ENCODE results near the gene ADAMTS18.

Gene ADAMTS18

GRCh38 chr16:77330332-77331042, 104.3 kb downstream of the ADAMTS18 start:
- no peak for FAIRE-seq
- DNase-seq (ENCODE audit: low spot score): no peak

GRCh38 chr16:77328768-77329167, 106.1 kb downstream of the ADAMTS18 start:
- FAIRE-seq: no peak

DNA sequence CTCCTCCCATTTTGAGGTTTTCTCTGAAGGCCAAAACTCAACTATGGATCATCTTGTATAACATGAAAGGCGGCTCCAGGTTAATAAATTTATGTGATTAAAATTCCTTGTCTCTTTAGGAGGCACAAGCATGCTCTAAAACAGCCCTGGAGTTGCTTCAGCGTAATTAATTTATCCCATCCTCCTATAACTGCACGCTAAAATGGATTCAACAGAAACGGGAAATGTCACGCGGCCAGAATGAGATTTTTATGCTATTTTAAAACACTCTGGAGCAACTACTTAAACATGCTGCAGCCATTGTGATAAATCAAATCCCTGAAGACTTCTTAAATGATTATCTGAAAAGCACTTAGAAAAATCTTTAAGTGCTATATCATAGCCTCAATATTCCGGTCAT, 106.6 kb downstream of the ADAMTS18 start:
- DNase-seq (ENCODE audit: low spot score) (no peak), FAIRE-seq (no peak)

More at GRCh38 chr16:77328768-77329167, 106.1 kb downstream of the ADAMTS18 start:
- DNase-seq (ENCODE audit: low spot score): no peak

DNA sequence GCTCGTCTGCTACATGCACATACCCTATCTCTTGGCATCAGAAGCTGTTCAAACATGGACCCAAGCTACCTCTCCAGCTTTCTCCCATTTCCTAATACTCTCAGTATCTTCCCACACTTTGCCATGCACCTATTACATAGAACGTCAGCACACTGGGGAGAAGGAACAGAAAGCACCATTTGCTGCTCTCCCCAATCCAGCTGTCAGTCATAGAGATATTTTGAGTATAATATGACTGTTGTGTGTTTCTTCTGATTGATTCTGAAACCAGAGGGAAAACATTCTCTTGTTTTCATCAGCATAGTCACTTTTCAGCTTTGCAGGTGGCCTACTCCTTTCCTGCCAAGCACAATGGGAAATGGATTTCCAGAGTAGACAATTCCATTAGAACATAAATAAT, 107.1 kb downstream of the ADAMTS18 start:
- DNase-seq (ENCODE audit: low spot score) (no peak), FAIRE-seq (no peak)

DNA sequence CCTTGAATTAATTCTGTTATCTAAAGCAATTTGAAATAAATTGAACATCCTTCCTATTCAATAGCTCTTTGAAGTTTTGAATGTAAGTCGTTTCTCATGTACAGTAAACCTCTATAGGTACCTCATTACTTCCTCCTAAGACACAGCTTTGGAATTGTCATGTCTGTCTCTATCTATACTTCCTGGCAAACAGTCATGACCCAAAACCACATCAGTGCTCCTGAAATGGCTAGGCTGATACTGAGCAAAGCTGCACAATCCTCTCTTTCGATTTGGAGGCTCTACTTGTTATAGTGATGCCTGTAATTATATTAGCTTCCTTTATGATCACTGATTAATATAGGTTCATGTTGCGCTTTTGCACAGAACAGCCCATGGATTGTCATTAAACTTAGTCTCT, 110.1 kb downstream of the ADAMTS18 start:
- DNase-seq (ENCODE audit: low spot score) (no peak), FAIRE-seq (no peak)

GRCh38 chr16:77323695-77324094, 111.1 kb downstream of the ADAMTS18 start:
- no peak for FAIRE-seq
- DNase-seq (ENCODE audit: low spot score): no peak

GRCh38 chr16:77322757-77323156, 112.1 kb downstream of the ADAMTS18 start:
- DNase-seq (ENCODE audit: low spot score): no peak
- no peak for FAIRE-seq

DNA sequence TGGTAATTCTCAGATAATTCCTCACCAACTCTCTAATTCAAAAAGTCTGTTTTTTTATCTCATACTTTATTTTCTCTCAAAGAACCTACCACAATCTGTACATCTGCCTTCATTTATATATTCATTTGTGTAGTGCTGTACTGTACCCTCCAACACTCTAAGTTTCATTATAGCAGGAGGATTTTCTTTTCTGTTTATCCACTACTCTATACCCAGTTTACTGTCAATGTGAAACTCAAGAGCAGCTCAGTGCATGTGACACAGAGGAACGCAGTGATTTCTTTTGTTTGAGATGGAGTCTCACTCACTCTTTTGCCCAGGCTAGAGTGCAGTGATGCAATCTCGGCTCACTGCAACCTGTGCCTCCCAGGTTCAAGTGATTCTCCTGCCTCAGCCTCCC, 117.8 kb downstream of the ADAMTS18 start:
- FAIRE-seq (no peak), DNase-seq (ENCODE audit: low spot score) (no peak)

- FAIRE-seq (no peak), DNase-seq (ENCODE audit: low spot score) (no peak)
Measured at GRCh38 chr16:77310877-77311276, 124.0 kb downstream of the ADAMTS18 start.

DNA sequence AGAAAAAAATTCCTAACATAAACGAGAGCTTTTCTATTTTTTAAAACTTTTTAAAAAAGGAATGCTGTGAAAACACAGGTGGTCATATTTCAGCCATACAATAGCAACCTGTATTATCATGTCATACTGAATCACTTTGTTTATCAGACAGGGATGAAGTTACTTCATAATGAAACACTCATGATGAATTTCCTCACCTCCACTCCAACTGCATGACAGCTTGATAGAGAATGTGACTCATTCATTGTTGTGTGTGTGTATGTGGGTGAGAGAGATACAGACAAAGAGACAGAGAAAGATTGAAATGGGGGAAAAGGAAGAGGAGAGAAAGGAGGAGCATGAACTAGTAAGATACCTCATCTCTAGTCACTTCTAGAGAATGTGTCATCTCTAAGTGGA, 126.7 kb downstream of the ADAMTS18 start:
- DNase-seq (ENCODE audit: low spot score) (peak; percentile 51), FAIRE-seq (no peak)

- FAIRE-seq (no peak), DNase-seq (ENCODE audit: low spot score) (no peak)
Measured at GRCh38 chr16:77307426-77308162, 127.2 kb downstream of the ADAMTS18 start.

DNA sequence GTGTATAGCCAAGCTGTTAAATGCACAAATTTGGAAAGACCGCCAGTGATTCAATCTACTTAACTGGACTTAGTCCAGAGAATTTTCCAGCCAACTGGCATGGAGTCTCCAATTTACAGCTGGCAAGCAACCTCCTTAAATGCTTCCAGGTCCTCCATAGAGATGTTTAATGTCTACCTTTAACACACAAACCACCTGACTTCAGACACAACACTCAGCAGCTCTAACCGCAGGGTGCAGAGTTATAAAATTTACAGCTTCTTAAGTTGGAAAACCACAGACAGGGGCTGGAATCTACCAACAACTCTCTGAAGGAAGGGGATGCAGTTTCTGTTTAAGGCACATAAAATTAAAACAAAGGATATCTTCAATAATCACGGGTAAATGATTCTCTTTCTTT, 128.8 kb downstream of the ADAMTS18 start:
- peak; percentile 68 for DNase-seq (ENCODE audit: low spot score)

GRCh38 chr16:77304877-77305276, 130.0 kb downstream of the ADAMTS18 start:
- no peak for DNase-seq (ENCODE audit: low spot score)
- no peak for FAIRE-seq

More for the DNA sequence above, 128.8 kb downstream of the ADAMTS18 start:
- no peak for FAIRE-seq

GRCh38 chr16:77304134-77304533, 130.7 kb downstream of the ADAMTS18 start:
- FAIRE-seq: no peak
- DNase-seq (ENCODE audit: low spot score): no peak

- FAIRE-seq (no peak), DNase-seq (ENCODE audit: low spot score) (no peak)
Measured at GRCh38 chr16:77302674-77303073, 132.2 kb downstream of the ADAMTS18 start.

DNA sequence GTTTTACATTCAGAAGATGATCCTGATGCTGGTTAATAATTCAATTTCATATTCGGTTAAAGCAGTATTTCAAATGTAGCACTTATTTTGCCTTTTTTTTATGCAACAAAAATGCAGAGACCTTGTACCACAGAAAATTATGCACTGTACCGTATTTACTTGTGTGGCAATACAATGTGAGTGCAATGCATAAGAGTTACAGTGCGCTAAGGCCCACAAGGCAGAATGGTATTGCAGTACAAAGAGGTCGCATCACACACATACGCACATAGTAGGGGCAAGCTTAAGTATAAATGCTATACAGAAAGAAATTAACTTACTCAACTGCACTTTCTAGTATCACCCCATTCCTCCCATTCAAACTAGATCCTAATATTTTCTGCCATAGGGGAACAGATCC, 132.6 kb downstream of the ADAMTS18 start:
- DNase-seq (ENCODE audit: low spot score) (no peak), FAIRE-seq (no peak)

GRCh38 chr16:77300256-77300655, 134.6 kb downstream of the ADAMTS18 start:
- FAIRE-seq: no peak
- DNase-seq (ENCODE audit: low spot score): no peak

GRCh38 chr16:77299395-77299794, 135.4 kb downstream of the ADAMTS18 start:
- FAIRE-seq: no peak
- no peak for DNase-seq (ENCODE audit: low spot score)

- FAIRE-seq: no peak
Measured at GRCh38 chr16:77298418-77299360, 136.1 kb downstream of the ADAMTS18 start.

DNA sequence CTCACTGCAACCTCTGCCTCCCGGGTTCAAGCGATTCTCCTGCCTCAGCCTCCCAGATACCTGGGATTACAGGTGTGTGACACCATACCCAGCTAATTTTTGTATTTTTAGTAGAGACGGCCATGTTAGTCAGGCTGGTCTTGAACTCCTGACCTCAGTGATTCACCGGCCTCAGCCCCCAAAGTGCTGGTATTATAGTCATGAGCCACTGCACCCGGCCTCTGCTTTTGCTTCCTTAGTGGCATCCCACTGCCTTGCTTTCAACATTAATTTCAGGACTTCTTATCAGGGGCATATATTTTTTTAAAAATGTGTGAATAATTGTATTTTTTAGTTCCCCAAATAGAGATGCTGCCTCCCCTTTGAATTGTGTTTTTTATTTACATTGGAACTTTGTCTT, 136.8 kb downstream of the ADAMTS18 start:
- DNase-seq (ENCODE audit: low spot score) (no peak), FAIRE-seq (no peak)

More at GRCh38 chr16:77298418-77299360, 136.1 kb downstream of the ADAMTS18 start:
- DNase-seq (ENCODE audit: low spot score): peak; percentile 73

DNA sequence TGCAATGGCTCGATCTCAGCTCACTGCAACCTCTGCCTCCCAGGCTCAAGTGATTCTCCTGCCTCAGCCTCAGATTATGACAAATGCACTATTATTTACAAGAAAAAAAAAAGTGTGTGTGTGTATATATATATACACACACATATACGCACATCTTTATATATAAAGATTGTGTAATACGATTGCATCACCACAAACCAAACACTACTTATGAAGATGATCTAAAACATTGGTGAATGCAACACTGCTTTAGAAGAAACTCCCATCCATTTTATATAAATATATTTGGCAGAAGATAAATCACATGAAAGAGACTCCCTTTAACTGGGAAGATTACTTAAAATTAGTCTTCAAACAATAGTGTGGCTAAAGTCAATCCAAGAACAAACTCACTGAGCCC, 138.9 kb downstream of the ADAMTS18 start:
- DNase-seq (ENCODE audit: low spot score) (no peak), FAIRE-seq (no peak)

Measured in urothelium cell line (cell line).